Measurements from ENCODE around the gene DNASE2B. TPM values are rescaled to one million over a fixed set of nuclear protein-coding genes. Genes with fewer than 3 reads are reported as not detected.
A peak's percentile ranks its signal among the peaks of the same experiment; 100 is the strongest.

Gene DNASE2B
- polyA plus RNA-seq, 1 donor (not counting 4 experiments of a cell fraction or from before 2014, with no cell fraction given), result not detected

DNA sequence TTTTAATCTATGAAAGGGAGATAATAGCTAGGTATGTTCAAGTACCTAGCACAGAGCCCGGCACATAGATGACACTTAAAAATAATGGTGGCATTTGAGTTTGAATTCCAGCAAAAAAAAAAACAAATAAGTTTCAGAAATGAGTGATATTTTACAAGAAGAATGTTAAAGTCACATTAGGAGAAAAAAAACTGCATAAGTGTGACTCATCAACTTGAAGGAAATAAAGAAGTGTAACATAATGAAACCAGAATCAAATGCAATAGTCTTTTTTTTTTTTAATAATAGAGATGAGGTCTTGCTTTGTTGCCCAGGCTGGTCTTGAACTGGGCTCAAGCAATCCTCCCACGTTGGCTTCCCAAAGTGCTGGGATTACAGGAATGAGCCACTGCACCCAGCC, 17.1 kb downstream of the DNASE2B start:
- H3K4me2 ChIP-seq (ENCODE audit: control insufficient read depth, extremely low read depth, insufficient read depth, low read depth, low read length), result no peak overlapping the region
- dilution Hi-C loops (cut with MboI; ENCODE audit: extremely low pct_ligation_motif_present, low sequenced_read_pairs), result no loop called here
- H3K9me3 ChIP-seq (ENCODE audit: control insufficient read depth, low read depth, low read length), result no peaks in the 10 kb centered on the region
- no peaks in the 10 kb centered on the region for H3K9me1 ChIP-seq (ENCODE audit: control insufficient read depth, extremely low read depth, insufficient read depth, low read length)
- no peaks in the 10 kb centered on the region for H3K79me2 ChIP-seq (ENCODE audit: control insufficient read depth, insufficient read depth, low read length)
- no peaks in the 10 kb centered on the region for H3K36me3 ChIP-seq (ENCODE audit: control insufficient read depth in 2 of 2, extremely low read depth in 1 of 2, insufficient read depth in 2 of 2, low read length in 2 of 2)
- no peak overlapping the region for H2AFZ ChIP-seq (ENCODE audit: control insufficient read depth, low read length)
- DNase-seq (ENCODE audit: low read depth, low spot score) (no peak), FAIRE-seq (no peak)
- H3K27me3 ChIP-seq (ENCODE audit: control insufficient read depth, extremely low read depth, insufficient read depth, low read length), result no peaks in the 10 kb centered on the region
- no peak overlapping the region for H3K9ac ChIP-seq (ENCODE audit: control insufficient read depth, extremely low read depth, insufficient read depth, low read length)
- H3K4me1 ChIP-seq (ENCODE audit: control insufficient read depth, extremely low read depth, insufficient read depth, low read length), result no peaks in the 10 kb centered on the region
- TF ChIP-seq, protein P1, sequence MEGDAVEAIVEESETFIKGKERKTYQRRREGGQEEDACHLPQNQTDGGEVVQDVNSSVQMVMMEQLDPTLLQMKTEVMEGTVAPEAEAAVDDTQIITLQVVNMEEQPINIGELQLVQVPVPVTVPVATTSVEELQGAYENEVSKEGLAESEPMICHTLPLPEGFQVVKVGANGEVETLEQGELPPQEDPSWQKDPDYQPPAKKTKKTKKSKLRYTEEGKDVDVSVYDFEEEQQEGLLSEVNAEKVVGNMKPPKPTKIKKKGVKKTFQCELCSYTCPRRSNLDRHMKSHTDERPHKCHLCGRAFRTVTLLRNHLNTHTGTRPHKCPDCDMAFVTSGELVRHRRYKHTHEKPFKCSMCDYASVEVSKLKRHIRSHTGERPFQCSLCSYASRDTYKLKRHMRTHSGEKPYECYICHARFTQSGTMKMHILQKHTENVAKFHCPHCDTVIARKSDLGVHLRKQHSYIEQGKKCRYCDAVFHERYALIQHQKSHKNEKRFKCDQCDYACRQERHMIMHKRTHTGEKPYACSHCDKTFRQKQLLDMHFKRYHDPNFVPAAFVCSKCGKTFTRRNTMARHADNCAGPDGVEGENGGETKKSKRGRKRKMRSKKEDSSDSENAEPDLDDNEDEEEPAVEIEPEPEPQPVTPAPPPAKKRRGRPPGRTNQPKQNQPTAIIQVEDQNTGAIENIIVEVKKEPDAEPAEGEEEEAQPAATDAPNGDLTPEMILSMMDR (optimal IDR thresholded peaks at IDR 0.05 in 1 of 3, IDR thresholded peaks at IDR 0.05 in 1 of 3, conservative IDR thresholded peaks at IDR 0.05 in 1 of 3; ENCODE audit: extremely low read depth in 1 of 3, insufficient read depth in 2 of 3, low read length in 3 of 3), result no peak
- no peak for TF ChIP-seq EZH2 (IDR thresholded peaks at IDR 0.05; ENCODE audit: low read length)
- H3K4me3 ChIP-seq (ENCODE audit: control insufficient read depth in 2 of 3, extremely low read depth in 1 of 3, insufficient read depth in 2 of 3, low read depth in 1 of 3, low read length in 3 of 3), result no peak overlapping the region
- H4K20me1 ChIP-seq (ENCODE audit: control insufficient read depth, extremely low read depth, insufficient read depth, low read length), result no peaks in the 10 kb centered on the region
- H3K27ac ChIP-seq (ENCODE audit: control insufficient read depth, insufficient read depth, low read length), result no peak overlapping the region

DNA sequence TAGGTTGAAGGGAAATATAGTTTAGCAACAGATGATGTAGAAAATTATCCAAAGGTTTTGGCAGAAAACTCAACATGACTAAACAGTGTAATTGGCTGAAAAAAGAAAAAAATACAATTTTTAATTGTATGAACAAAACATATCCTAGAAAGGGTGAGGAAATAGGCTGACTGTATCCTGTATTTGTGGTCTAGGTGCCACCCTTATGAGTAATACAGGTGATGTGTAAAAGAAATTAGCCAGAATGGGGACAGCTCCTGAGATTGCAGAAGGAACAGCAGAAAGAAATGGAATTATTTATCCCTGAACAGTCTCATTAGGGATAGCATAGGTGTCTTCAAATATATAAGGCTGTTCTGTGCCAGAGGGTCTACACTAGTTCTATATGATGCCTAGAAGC, 24.6 kb downstream of the DNASE2B start:
- DNase-seq (ENCODE audit: low read depth, low spot score), result no peak
- peak; percentile 56 for FAIRE-seq
- no peak for TF ChIP-seq EZH2 (IDR thresholded peaks at IDR 0.05; ENCODE audit: low read length)
- TF ChIP-seq, protein P1 (optimal IDR thresholded peaks at IDR 0.05 in 1 of 3, IDR thresholded peaks at IDR 0.05 in 1 of 3, conservative IDR thresholded peaks at IDR 0.05 in 1 of 3; ENCODE audit: extremely low read depth in 1 of 3, insufficient read depth in 2 of 3, low read length in 3 of 3), result no peak

More for the DNA sequence above, 24.6 kb downstream of the DNASE2B start:
- no peak overlapping the region for H3K27ac ChIP-seq (ENCODE audit: control insufficient read depth, insufficient read depth, low read length)
- no peaks in the 10 kb centered on the region for H4K20me1 ChIP-seq (ENCODE audit: control insufficient read depth, extremely low read depth, insufficient read depth, low read length)
- peaks cover 10% of the 10 kb centered on the region for H3K4me1 ChIP-seq (ENCODE audit: control insufficient read depth, extremely low read depth, insufficient read depth, low read length)
- no peaks in the 10 kb centered on the region for H3K36me3 ChIP-seq (ENCODE audit: control insufficient read depth in 2 of 2, extremely low read depth in 1 of 2, insufficient read depth in 2 of 2, low read length in 2 of 2)
- H3K4me3 ChIP-seq (ENCODE audit: control insufficient read depth in 2 of 3, extremely low read depth in 1 of 3, insufficient read depth in 2 of 3, low read depth in 1 of 3, low read length in 3 of 3), result no peak overlapping the region
- dilution Hi-C loops (cut with MboI; ENCODE audit: extremely low pct_ligation_motif_present, low sequenced_read_pairs), result no loop called here
- H3K9me3 ChIP-seq (ENCODE audit: control insufficient read depth, low read depth, low read length), result no peaks in the 10 kb centered on the region
- no peaks in the 10 kb centered on the region for H3K79me2 ChIP-seq (ENCODE audit: control insufficient read depth, insufficient read depth, low read length)
- H3K4me2 ChIP-seq (ENCODE audit: control insufficient read depth, extremely low read depth, insufficient read depth, low read depth, low read length), result no peak overlapping the region
- H3K9me1 ChIP-seq (ENCODE audit: control insufficient read depth, extremely low read depth, insufficient read depth, low read length), result no peaks in the 10 kb centered on the region
- no peak overlapping the region for H3K9ac ChIP-seq (ENCODE audit: control insufficient read depth, extremely low read depth, insufficient read depth, low read length)
- no peak overlapping the region for H2AFZ ChIP-seq (ENCODE audit: control insufficient read depth, low read length)
- H3K27me3 ChIP-seq (ENCODE audit: control insufficient read depth, extremely low read depth, insufficient read depth, low read length), result no peaks in the 10 kb centered on the region
